Fibroblast of peridontal ligament (primary cell): ENCODE measurements around the gene PTPRM.

ENCODE experiments used
- DNase-seq: peaks from one replicate; pipeline ENCODE4 v3.0.0-alpha.2; 2010; ENCODE audit errors: extremely low read depth

Gene PTPRM

DNA sequence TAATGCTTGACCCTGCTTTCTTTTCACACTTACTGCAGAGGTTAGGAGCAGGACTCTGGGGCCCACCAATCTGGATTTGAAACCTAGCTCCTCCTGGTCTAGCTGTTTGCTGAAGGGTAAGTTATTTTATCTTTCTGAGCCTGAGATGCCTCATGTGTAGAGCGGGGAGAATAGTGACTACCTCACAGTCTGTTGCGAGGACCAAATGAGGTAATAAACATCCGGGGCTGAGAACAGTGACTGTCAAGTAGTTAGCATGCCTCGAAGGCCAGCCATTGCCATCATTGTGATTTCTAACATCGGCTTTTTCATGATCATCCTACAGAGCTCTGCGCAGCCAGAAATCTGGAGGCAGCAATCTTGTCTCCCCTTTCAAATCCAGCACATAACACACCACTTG, 32.9 kb downstream of the PTPRM start:
- DNase-seq: no peak

DNA sequence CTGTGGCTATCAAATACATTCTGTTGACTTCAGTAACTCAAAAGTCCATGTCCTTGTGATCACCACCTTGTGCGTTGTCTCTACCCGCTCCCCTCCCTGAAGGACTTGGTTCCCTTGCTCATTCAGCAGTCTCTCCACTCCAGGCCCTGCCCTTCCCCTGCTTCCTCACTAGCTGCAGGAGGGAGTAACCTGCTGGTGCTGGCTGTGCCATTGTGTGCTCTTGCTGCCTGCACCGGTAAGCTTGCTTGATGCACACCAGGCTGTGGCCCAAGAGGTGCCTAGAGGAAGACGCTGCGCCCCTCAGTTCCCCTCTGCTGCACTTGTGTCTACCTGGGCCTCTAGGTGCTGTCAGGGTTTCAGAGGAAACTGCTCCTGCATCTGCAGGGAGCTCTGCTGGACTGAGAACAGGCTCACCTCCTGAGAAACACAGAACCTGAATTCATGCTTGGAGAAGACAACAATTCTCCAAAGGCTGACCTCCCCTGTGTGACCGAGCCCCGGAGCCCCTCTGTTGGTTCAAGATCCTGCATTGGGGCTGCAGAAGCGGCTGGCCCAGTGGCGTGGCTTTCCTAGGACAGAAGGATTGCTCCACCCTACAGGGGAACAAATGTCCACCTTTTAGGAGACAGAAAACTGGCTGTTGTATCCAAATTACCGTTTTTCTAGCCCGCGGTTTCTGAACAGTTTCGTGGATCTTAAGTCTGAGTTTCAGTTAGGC, 33.6 kb downstream of the PTPRM start:
- no peak for DNase-seq

- no peak for DNase-seq
These were observed 34.1 kb downstream of the PTPRM start for GRCh38 chr18:7601246-7601615.

GRCh38 chr18:7601936-7602335, 34.8 kb downstream of the PTPRM start:
- DNase-seq: no peak

DNA sequence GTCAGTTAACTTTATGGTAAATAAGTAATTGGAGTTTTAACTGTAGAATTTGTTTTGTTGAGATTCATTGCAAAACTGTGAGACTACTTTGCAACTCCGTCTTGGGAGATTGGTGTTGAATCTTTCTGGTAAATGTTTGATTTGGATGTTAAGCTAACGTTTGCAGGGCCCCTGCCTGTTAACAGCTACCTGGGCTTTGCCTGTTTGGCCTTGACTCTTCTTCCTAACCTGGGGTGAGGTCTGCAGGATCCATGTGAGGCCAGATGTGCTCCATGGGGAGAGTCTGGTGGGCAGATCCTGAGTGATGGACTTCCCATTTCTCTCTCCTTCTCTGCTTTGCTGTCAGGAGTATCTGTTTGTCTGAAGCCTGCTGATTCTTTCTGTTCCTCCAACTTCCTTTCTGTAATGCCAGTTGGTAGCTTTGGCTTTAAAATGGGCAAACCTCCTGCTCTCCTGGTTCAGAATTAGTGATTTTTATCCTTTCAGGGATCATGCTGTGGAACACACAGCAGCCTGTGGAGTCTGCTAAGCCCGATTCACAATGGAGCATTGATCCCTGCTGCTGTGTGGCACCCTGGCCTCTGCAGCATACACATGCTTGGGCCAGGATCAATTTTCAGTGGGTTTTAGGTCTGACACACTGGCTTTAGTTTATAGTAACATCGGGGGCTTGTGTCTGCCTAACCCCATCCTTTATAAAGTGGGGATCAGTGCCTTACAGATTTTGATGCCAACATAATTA, 36.3 kb downstream of the PTPRM start:
- DNase-seq: no peak

DNA sequence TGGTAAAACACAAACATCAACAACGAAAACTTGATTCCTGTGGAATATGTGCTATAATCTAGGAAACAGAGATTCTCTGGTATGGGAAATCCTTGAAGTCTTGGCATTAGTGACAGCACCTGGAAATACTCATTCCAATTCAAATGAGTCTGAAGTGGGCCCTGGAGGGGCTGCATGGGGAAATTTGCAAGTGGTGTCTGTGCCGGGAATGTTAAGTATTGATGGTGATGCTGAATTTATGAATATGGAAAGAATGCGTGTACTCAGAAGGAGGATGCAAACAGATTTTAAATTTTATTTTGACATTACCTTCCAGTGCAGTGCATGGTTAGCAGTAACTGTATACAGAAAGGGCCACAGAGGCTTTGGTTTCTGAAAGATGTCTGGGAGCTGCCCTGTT, 37.2 kb downstream of the PTPRM start:
- DNase-seq: no peak

DNA sequence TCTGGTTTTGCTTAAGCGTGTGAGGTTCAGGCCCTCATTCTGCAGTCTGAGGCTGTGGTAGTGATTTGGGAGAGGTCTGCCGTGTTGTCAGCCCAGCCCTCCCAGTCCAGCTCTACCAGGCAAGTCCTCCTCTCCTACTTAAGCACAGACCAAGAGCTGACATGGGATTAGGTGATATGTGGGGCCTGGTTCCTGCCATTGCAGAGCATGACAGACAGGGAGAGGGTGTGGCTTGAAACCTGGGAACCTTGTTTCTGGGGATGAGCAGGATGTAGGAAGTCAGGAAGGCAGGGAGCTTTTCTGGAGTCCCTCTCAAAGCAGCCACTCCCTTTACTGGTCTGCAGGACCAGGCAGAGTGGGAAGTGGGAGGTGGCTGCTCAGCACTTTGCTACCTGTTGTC, 38.6 kb downstream of the PTPRM start:
- DNase-seq: no peak

DNA sequence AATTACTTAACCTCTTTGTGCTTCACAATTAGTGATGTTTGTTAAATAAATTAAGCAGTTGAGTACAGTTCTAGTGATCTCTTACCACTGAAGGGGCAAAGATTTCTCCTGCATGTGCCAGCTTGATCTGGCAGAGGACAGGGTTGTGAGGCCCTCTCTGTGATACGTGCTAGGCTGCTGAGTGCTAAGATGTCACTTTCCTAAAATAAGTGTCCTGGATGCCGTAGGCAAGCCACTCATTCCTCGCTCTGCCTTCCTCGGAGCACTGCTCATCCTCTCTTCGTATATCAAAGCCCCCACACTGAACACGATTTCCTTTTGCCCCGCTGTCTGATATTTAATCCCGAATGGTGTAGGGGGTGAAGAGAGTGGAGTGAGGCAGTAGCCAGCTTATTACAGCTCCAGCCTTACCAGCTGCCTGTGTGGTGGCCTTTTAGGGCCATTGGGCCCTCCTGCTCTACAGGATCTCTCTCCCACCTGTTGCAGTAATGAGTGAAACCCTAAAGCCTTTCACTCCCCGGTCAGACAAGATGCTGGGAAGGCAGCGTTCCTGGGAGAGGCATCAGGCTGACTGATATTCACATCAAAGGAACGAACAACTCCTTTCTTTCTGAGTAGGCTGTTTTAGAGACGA, 40.5 kb downstream of the PTPRM start:
- DNase-seq: no peak

GRCh38 chr18:7608174-7608550, 41.0 kb downstream of the PTPRM start:
- peak; percentile 26 for DNase-seq

DNA sequence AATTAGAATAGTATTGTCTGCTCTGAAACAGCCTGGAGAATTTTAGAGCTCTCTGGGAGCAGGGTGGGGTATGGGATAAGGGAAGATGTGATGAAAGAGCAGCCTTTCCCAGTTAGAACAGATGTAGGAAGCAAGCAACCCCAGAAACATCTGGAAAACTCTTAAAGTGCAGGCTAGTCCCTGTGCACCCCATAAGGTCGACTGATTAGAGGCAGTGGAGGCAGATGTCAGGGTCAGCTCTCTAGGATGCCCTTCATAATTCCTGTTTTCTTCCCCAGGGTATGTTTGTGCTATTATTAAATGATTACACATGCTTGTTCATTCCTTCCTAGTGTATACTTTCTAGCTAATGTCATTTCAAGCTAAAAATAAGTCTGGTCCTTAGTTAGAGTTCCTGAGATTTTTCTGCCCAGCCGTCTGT, 41.7 kb downstream of the PTPRM start:
- peak; percentile 61 for DNase-seq

DNA sequence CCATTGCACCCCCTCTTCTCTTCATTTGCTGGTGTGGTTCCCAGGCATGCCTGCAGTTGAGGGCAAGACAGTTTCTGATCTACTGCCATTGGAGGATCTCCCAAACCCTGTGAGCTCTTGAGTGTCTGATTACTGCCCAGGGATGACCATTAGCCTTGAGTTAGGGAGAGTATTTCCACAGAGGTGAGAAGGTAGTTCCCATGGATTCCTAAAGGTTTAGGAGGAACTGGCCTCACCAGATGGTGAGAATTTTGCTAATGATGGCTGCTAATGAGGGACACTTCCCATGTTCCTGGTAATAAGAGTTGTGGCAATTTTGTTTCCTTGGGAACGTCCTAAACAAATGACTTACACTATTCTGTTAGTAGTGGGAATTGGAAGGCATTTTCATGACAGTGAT, 42.5 kb downstream of the PTPRM start:
- no peak for DNase-seq

- DNase-seq: no peak
These were observed 46.9 kb downstream of the PTPRM start for GRCh38 chr18:7614042-7614441.

GRCh38 chr18:7615840-7616239, 48.7 kb downstream of the PTPRM start:
- no peak for DNase-seq

DNA sequence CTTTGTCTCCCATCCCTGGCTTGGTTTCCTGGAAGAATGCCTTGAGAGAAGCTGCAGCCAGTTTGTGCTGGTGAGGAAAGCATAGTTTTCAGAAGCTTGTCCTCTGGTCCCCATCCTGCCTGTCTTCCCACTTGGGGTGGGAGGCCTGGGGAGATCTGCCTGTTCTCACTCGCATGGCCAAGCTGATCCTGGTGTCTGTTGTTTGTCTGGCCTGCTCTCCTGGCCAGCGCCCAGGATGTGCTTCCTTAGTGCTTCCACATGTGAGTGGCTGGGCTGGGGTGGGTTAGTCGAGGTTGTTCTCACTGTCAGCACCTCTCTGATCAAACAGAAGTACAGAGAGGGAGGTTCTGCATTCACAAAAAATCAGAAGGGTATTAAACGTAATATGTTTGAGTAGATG, 49.5 kb downstream of the PTPRM start:
- peak; percentile 11 for DNase-seq

GRCh38 chr18:7617738-7618422, 50.8 kb downstream of the PTPRM start:
- peak; percentile 98 for DNase-seq

DNA sequence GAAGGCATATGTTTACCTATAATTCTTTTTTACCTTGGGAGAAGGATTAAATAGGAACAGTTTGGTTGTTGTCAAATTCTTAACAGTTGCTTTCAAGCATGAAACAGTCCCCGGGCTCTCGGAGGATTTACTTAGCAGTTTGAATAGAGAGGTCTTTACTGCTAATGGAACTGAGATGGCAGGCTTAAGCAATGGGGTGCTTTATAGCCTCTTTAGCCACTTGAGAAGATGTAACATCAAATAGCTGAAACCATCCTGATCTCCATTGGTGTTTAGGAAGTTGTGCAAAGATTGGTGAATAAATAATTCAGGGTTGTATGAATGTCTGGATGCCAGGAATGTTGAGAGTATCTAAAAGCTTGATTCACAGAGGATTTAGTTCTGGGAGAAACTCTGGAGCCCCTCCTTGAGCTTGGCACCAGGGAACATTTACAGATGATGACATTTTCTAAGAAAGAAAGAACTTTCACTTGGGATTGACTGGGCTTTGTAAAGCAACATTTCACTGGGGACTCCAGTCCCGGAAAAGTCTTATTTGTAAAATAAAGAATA, 51.9 kb downstream of the PTPRM start:
- DNase-seq: peak; percentile 60

GRCh38 chr18:7619676-7620075, 52.6 kb downstream of the PTPRM start:
- DNase-seq: no peak

GRCh38 chr18:7622721-7623120, 55.6 kb downstream of the PTPRM start:
- DNase-seq: no peak

DNA sequence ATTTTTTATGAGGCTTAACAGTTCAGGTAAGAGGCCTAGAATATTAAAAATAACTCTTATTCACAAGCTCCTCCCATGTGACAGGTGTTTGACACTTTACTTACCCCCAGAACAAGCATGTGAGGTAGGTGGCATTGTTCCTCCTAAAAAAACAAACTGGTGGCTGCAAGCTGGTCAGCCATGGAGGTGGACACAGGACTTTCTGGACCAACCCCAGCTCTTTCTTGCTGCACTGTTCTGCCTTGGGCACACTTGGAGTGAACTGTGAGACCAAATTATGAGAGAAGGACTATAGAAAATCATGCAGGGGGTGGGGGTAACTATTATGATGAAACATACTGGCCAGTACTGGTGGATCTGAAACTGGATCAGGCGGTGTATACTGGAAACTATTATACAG, 56.6 kb downstream of the PTPRM start:
- no peak for DNase-seq

DNA sequence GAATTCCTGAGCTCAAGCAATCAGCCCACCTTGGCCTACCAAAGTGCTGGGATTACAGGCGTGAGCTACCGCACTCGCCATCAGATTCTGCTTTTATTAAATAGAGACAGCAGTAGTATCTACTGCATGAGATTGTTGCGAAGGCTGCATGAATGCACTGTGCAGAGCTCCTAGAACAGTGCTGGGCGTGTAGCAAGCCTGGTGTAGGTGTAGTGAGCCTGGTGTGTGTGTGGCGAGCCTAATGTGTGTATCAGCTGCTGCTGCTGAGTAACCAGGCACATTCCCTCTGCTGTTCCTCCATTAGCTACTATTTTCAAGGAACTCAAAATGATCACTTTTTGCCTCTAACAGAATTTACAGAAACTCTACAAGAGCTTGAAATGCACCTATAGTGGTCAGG, 57.6 kb downstream of the PTPRM start:
- DNase-seq: no peak

GRCh38 chr18:7626175-7626921, 59.2 kb downstream of the PTPRM start:
- no peak for DNase-seq
